GM18951 (cell line): ENCODE data around the gene CNKSR3.

Source experiments
- POLR2A ChIP-seq: IDR thresholded peaks from 4 replicates; pipeline ENCODE4 v1.6.1; 2011; ENCODE audit warnings: mild to moderate bottlenecking; ENCODE audit not compliant: insufficient read length, insufficient read depth; ENCODE audit errors: extremely low read depth
- in situ Hi-C: fragments of 300-500 bp; cut with MboI; formaldehyde crosslinking; loops from one replicate; pipeline ENCODE4 v1.12.0; 2022; ENCODE audit warnings: low sequenced_read_pairs, mixed read lengths, inconsistent platforms; ENCODE audit not compliant: unreplicated experiment

The CNKSR3 gene

DNA sequence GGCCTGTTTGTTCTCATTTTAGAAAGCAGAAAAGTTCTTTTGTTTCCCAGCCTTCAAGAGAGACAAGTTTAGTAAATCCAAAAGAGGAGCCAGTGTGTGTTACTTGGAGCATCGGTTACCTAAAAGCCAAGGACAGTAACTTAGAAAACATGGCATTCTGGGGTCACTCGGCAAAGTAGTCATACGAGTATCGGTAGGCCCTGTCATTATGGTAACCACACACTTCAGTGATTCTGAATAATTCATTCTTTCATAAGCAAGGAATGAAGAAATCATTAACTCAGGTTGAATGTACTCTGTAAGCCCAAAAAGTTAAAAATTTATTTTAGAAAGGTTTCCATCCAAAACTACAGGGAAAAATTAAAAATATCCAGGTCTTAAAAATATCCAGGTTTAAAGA lies 34.0 kb downstream of the CNKSR3 start:
- no peak for TF ChIP-seq POLR2A
- in situ Hi-C loops: no loop called here

DNA sequence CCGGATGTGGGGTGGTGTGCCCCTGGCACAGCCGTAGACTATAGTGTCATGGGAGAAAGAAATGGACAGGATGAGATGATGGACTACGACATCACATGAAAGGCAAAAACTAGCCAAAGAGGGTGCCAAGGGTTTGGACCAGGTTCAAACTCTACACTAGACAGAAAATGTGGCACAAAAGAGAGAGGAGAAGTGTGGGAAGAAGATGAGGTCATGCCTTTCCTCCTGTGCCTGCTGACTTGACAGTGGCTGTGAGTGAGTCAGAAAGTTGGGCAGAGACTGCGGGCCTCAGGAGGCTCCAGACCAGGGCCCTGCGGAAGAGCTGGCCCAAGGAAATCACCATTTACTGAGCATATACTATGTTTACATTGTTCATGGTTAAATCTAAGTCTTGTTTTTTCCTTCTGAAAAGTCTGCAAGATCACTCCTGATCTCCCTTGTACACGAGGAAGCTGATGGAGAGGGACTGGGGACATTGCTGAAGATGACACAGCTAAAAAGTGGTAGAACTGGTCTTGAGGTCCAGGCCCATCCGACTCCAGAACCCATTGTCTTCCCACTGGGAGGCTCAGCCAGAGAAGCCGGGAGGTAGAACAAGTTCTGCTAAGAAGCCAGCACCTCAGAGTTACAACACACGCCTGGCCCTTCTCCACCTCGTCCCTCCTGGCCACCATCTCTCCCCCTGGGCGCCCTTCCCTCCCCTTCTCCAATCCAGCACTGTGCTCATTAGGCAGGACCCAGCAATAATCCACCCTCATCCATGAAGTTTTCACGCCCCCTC lies 35.6 kb downstream of the CNKSR3 start:
- in situ Hi-C loops: no loop called here

DNA sequence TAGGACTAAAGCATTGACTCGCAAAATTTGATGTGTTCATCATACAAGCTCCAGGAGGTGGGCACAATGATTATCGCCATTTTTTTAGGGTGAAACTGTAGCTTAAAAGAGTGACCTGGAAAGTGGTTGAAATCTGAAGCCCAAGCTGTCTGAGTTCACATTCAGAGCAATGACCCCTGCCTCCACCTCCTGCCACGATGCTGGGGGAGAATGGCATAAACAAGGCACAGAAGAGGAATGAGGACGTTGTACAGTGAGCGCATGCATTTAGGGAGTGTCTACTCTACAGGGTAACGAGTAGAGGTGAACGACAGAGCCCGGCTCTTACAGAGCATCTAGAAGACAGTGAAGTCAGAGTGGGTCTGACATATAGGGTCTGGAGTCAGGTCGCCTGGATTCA lies 37.2 kb downstream of the CNKSR3 start:
- TF ChIP-seq POLR2A: no peak
- in situ Hi-C loops: no loop called here

More for the DNA sequence above, 35.6 kb downstream of the CNKSR3 start:
- no peak for TF ChIP-seq POLR2A

DNA sequence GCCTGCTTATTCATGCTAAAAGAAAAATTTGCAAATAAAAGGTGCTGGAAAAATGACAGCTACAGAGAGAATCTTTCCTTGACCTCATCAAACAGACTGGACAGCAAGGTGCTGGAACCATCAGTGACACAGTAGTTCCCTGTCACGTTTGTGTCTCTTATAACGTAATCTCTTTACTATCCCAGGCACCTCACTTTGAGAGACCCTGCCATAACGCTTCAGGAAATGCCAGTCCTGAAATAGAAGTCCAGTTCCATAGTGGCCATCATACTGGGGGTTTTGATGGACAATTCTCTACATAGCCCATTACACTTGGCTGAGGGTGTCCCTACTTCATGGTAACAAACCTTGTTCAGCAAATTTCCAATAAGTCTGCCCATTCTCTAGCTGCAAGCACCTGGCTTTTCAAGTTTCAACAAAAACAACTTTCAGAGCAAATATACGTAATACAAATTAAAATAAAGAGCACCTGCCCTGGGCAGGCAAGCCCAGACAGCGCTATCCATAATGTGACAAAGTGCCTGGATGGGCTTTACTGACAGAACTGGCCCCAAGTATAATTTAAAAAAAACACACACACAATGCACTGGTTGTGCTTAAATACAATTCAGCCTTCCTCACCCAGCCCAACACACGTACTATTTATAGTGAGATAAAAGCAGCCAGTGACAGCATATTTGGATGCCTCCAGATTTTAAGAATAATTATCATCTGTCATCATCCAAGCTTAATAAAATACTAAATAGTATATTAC lies 38.7 kb downstream of the CNKSR3 start:
- no peak for TF ChIP-seq POLR2A
- in situ Hi-C loops: no loop called here

DNA sequence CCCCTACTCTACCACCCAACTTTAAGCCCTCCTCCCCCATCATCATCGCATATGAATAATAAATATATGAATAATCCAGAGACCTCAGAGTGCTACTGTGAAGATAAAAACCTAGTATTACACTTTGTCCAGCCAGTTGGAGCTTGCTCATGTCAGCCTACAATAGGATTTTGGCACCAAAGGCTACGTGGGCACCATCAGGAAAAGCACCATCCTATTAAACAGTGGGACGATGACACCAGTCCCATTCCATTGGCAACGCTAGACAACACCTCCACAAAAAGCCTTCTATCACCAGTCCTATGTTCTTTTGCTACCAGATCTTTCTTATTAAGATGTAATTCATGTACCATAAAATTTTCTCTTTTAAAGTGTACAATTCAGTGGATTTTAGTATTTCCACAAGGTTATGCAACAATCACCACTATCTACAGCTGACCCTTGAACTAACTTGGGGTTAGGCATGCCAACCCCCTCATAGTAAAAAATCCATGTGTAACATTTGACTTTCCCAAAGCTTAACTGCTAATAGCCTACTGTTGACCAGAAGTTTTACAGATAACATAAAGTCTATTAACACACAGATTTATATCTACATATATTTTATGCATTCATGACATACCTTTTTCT lies 41.1 kb downstream of the CNKSR3 start:
- in situ Hi-C loops: no loop called here
- TF ChIP-seq POLR2A: no peak

DNA sequence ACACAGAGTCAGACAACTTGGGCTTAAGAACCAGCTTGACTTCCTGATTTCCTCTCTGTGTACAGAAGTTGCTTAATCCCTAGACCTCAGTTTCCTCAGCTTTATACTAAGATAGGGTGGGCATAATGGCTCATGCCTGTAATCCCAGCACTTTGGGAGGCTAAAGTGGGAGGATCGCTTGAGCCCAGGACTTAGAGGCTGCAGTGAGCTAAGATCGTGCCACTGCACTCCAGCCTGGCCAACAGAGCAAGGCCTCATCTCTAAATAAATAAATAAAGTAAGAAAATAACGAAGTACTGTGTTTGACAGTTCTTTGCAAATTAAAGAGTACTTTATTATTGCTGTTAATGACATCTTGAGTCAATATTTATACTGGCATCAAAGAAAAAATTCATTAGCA lies 41.7 kb downstream of the CNKSR3 start:
- in situ Hi-C loops: no loop called here
- TF ChIP-seq POLR2A: no peak

DNA sequence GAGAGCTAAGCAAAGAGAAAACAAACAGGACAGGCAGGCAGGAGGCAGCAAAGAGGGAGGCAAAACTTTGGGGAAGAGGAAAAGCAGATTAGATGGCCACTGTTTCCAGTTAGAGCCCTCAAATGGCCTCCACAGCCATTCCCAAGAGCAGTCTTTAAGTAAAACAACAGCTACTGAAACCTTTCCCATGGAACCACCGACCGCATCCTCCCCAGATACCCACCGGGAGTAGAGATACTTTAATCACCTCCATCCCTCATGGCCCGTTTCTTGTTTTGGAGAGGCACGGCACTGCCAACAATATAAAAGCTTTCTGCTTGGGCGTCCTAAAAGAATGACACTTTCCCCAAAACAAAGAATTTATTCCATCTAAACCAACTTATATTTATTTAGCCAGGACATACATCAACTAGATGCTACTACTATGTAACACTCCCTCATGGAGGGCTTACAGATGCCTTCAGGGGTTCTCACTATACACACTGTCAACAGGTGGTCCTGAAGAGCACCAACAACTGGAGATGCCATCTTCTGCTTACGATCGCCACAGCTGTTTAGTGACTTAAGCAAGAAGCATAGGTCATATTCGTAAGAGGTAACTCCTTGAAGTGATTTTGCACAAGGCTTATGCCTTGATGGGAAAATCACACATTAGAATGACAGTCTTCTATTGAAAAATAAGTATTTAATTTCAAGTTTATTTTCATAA lies 43.4 kb downstream of the CNKSR3 start:
- in situ Hi-C loops: no loop called here
- no peak for TF ChIP-seq POLR2A

DNA sequence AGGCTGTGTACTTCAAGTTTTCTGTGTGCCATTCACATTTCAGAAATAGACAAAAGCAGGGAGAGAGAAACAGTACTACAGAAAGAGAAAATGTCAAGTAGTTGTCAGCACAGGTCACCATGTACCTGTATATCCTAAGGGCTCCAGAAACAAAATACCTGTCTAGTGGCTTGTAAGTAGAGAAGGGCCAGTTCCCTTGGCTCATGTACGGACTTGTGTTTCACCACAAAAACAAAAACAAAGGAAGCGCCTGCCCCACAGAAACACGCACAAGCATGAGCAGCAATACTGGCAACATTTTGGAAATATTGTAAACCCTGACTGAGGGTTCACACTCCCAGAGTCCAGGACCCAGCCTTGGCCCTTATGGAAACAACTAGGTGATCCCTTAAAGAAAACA lies 44.3 kb downstream of the CNKSR3 start:
- TF ChIP-seq POLR2A: no peak
- in situ Hi-C loops: no loop called here

DNA sequence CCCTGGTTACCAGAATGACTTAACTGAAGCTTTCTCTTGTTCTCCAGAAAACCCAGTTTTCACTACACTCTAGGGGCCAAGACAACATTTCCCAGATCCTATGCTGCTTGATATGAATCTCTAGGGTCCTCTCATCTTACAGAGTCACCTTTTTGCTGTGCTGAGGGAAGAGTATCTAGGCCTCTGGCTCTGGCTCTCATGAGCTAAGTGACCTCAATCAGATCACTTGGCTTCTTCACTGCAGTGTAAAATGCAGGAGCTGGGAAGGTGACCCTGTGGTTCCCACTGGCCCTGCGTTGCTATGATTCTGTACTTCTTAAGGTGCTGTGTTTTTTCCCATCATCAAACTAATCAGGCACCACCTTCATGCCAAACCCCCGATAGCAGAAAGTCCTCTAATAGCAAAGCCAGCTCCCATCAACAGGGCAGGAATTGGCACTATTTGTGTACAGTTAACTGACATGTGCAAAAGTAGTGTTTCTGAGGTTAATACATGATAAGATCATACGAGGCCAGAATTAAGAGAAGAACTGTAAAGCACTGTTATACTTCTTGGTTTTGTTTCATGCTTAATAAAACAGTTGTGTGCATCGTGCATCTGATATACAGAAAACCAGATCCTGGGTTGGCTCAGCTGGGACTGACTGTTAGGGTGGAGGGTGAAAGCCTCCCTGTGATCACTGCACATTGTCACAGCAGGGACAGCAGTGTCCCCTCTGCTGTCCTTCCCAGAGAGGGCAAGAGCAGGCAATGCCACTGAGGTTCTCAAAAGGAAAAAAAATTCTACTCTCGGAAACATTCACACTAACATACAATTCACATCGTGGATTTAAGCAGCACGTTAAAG lies 46.7 kb downstream of the CNKSR3 start:
- in situ Hi-C loops: no loop called here
- TF ChIP-seq POLR2A: no peak

DNA sequence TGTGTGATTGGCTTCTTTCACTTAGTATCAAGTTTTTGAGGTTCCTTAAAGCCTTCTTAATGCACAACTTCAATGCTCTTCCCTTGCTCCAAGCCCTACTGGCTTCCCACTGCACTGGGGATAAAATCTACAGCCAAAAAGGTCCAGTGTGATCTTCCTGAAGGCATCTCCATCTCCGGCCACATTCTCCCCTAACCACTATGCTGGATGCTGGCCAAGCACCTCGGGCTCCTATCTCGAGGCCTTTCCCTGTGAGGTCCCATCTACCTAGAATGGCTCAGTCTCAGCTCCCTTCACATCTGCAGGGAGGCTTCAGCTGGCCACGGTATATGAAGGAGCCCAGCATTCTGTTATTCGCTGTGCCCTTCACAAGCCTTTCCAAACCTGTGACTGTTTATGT lies 48.1 kb downstream of the CNKSR3 start:
- in situ Hi-C loops: no loop called here
- no peak for TF ChIP-seq POLR2A

DNA sequence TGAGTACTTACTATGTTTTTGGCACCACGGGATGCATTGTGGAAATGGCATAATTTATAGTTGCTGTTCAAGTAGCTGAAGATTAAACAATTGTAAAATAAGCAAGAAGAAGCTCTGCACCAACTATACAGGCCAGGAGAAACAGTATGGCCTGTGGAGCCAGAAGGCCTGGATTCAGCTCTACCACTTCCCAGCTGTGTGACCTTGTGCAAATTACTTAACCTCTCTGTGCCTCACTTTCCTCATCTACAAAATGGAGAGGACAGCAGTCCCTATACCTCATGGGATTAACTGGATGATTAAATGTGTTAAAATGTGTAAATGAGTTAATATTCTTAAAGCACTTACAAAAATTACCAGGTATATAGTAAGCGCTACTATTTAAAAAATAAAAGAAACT lies 49.1 kb downstream of the CNKSR3 start:
- in situ Hi-C loops: no loop called here
- no peak for TF ChIP-seq POLR2A

DNA sequence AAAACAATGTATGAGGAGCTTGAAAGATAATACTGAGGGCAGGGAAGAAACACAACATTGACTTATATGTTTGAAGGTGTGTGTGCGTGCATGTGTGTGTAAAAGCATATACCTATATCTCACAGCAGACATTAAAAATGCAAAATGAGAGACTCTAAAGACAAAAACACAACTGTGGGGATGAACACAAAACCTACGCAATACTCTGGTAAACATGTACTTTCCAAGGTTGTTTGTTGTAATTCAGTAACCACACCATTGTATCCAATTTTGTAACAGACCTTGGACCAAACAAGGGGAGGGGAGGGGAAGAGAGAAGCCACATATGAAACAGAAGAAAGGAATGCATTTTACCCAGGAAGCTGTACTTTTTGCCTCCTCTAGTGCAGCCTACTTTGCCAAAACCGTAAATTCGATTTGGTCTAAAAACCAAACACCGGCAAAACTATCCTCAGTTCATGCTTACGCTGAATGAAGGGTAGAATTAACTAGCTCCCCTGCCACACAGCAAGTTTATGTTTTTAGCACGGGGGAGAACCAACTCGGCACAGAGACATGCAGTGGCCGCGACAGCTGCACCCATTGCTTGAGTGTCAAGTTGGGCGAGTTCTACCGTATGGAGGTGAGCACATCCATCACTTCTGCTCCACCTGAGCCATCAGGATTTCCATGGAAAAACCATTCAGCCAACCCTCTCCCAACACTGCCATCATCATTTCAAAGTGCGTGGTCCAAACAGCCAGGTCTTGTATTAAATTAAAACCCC lies 50.0 kb downstream of the CNKSR3 start:
- TF ChIP-seq POLR2A: no peak
- in situ Hi-C loops: no loop called here

DNA sequence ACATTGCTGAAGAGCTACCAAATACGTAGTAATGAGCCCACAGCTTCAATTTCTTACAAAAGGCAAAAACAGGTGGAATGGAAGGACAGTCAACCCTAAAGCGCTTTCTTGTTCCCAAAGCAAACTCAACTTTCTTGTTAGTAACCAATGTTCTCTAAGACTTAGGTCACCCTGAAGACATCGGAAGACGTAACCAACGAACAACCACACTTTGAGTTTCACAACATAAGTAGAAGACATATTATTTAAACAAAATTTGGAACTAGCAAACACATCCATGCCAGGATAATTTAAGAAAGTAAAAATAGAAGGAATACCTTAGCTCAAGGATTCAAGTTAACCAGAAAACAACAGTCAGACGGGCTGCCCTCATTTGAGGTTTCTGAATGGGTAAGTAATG lies 51.0 kb downstream of the CNKSR3 start:
- in situ Hi-C loops: no loop called here
- no peak for TF ChIP-seq POLR2A
